SK-N-SH treated with all-trans-retinoic acid at 6 μM for 48 hours (cell line): ENCODE results near the gene TMEM43.

Experiments
- ARNTL ChIP-seq: fragments of 450-650 bp; formaldehyde crosslinking; IDR thresholded peaks from 2 replicates; pipeline ENCODE4 v1.5.0; 2020; ENCODE audit warnings: low read depth, mild to moderate bottlenecking, moderate library complexity, borderline replicate concordance
- CSDC2 ChIP-seq: fragments of 250-450 bp; sonication (Bioruptor Pico); IDR thresholded peaks from 2 replicates; pipeline ENCODE4 v1.5.0; 2020; ENCODE audit warnings: mild to moderate bottlenecking, moderate library complexity
- CSRNP3 ChIP-seq: fragments of 250-450 bp; sonication (Bioruptor Pico); IDR thresholded peaks from 2 replicates; pipeline ENCODE4 v1.5.1; 2021; ENCODE audit warnings: mild to moderate bottlenecking, moderate library complexity
- ESRRG ChIP-seq: fragments of 250-450 bp; sonication (Bioruptor Pico); IDR thresholded peaks from 2 replicates; pipeline ENCODE4 v1.6.1; 2021; ENCODE audit warnings: mild to moderate bottlenecking
- OSR1 ChIP-seq: fragments of 250-450 bp; sonication (Bioruptor Pico); IDR thresholded peaks from 2 replicates; pipeline ENCODE4 v1.8.0; 2022; ENCODE audit warnings: moderate library complexity, mild to moderate bottlenecking, inconsistent platforms
- PATZ1 ChIP-seq: fragments of 250-450 bp; sonication (Bioruptor Pico); IDR thresholded peaks from 2 replicates; pipeline ENCODE4 v1.8.0; 2020; ENCODE audit warnings: mild to moderate bottlenecking, moderate library complexity, borderline replicate concordance
- POU6F1 ChIP-seq: fragments of 250-450 bp; sonication (Bioruptor Pico); IDR thresholded peaks from 2 replicates; pipeline ENCODE4 v1.8.0; 2021; ENCODE audit warnings: low read depth, mild to moderate bottlenecking, moderate library complexity, borderline replicate concordance
- PPARA ChIP-seq: fragments of 250-450 bp; sonication (Bioruptor Pico); IDR thresholded peaks from 2 replicates; pipeline ENCODE4 v1.5.0; 2020; ENCODE audit warnings: mild to moderate bottlenecking, borderline replicate concordance
- RARB ChIP-seq: fragments of 250-450 bp; sonication (Bioruptor Pico); IDR thresholded peaks from 2 replicates; pipeline ENCODE4 v1.8.0; 2021; ENCODE audit warnings: mild to moderate bottlenecking, moderate library complexity
- ZFP3 ChIP-seq: fragments of 250-450 bp; sonication (Bioruptor Pico); IDR thresholded peaks from 2 replicates; pipeline ENCODE4 v1.5.0; 2020; ENCODE audit warnings: mild to moderate bottlenecking, moderate library complexity
- ZFP30 ChIP-seq: fragments of 450-650 bp; formaldehyde crosslinking; IDR thresholded peaks from 2 replicates; pipeline ENCODE4 v1.5.0; 2022; ENCODE audit warnings: mild to moderate bottlenecking, moderate library complexity
- ZNF70 ChIP-seq: fragments of 450-650 bp; formaldehyde crosslinking; IDR thresholded peaks from 2 replicates; pipeline ENCODE4 v1.5.0; 2020; ENCODE audit warnings: mild to moderate bottlenecking, moderate library complexity

GRCh38 chr3:14134291-14134690, 9.4 kb downstream of the TMEM43 start:
- no peak for TF ChIP-seq ZFP30 (CRISPR knock-in tag)
- TF ChIP-seq PATZ1 (CRISPR knock-in tag): no peak
- no peak for TF ChIP-seq RARB (CRISPR knock-in tag)
- no peak for TF ChIP-seq CSRNP3 (CRISPR knock-in tag)
- TF ChIP-seq ZFP3 (CRISPR knock-in tag): no peak
- no peak for TF ChIP-seq POU6F1
- TF ChIP-seq PPARA: no peak
- TF ChIP-seq ESRRG (CRISPR knock-in tag): no peak
- TF ChIP-seq ZNF70 (CRISPR knock-in tag): no peak
- no peak for TF ChIP-seq ARNTL (CRISPR knock-in tag)
- no peak for TF ChIP-seq OSR1 (CRISPR knock-in tag)
- no peak for TF ChIP-seq CSDC2 (CRISPR knock-in tag)
